ENCODE measurements around the gene CCDC89.
"Not testable (repeated sequence)": the region's sequence is repeated elsewhere in the genome, so short reads cannot be mapped to it uniquely, and the experiment has no call there.

The CCDC89 gene

GRCh38 chr11:85654343-85654742 lies 31.7 kb downstream of the CCDC89 start:
- DNase-seq (ENCODE audit: low read depth in 1 of 2, low spot score in 1 of 2), result not testable (repeated sequence)

GRCh38 chr11:85652786-85653447 lies 33.1 kb downstream of the CCDC89 start:
- DNase-seq (ENCODE audit: low read depth in 1 of 2, low spot score in 1 of 2), result no peak

GRCh38 chr11:85651118-85651517 lies 34.9 kb downstream of the CCDC89 start:
- DNase-seq (ENCODE audit: low read depth in 1 of 2, low spot score in 1 of 2), result no peak

GRCh38 chr11:85647604-85648299 lies 38.2 kb downstream of the CCDC89 start, which contains the start of gene TMEM126A:
TSS of gene TMEM126A (plus strand) at chr11:85647967. CDS start at chr11:85650256, 2,289 bp downstream.
- peak; percentile 79 to 91 for DNase-seq (ENCODE audit: low read depth in 1 of 2, low spot score in 1 of 2)

GRCh38 chr11:85647078-85647477 lies 38.9 kb downstream of the CCDC89 start:
- no peak for DNase-seq (ENCODE audit: low read depth in 1 of 2, low spot score in 1 of 2)

- DNase-seq (ENCODE audit: low read depth in 1 of 2, low spot score in 1 of 2), result no peak
These were observed 42.8 kb downstream of the CCDC89 start for GRCh38 chr11:85643191-85643614.

GRCh38 chr11:85634747-85635146 lies 51.2 kb downstream of the CCDC89 start:
- DNase-seq (ENCODE audit: low read depth in 1 of 2, low spot score in 1 of 2), result no peak
